Measurements from ENCODE around the gene SMURF2. TPM values are rescaled to one million over a fixed set of nuclear protein-coding genes. Genes with fewer than 3 reads are reported as not detected.

The SMURF2 gene
- total RNA-seq, 6 experiments from 2014 or later = 2.5 to 6.8 (median 4.0) TPM

DNA sequence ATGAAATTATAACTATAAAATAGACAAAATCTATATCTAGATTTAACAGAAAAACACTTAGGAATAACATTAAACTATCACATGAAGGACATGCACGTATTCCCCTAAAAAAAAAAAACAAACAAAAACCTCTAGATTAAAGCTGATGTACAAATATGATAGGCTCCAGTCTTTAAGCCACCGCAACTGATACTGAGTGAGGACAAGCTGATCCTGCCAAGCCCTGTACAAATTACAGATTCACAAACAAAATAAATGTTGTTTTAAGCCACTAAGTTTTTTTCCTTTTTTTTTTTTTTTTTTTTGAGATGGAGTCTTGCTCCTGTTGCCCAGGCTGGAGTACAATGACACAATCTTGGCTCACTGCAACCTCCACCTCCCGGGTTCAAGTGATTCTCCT, 35.3 kb downstream of the SMURF2 start:
- DNase-seq (no peak), ATAC-seq (peak; percentile 34 to 61 (median 50))
- H3K27me3 ChIP-seq = no peaks in the 10 kb centered on the region
- WGBS (ENCODE audit: insufficient coverage, low coverage, low lambda C conversion rate, missing lambda C conversion rate) = 42% methylated on average over 3 of the region's 3 CpGs
- H3K27ac ChIP-seq = no peak overlapping the region
- H3K4me1 ChIP-seq = peaks cover 0 to 5% (median 0%) of the 10 kb centered on the region in 4 donors
- H3K4me3 ChIP-seq = no peak overlapping the region
- intact Hi-C loops (cut with DNase I) = no loop called here
- TF ChIP-seq CTCF (IDR thresholded peaks at IDR 0.05) (no peak), POLR2A (IDR thresholded peaks at IDR 0.05) (no peak)
- H3K36me3 ChIP-seq = no peaks in the 10 kb centered on the region
- no peaks in the 10 kb centered on the region for H3K9me3 ChIP-seq

GRCh38 chr17:64625541-64625940, 36.6 kb downstream of the SMURF2 start:
- no peak for TF ChIP-seq POLR2A (IDR thresholded peaks at IDR 0.05)
- intact Hi-C loops (cut with DNase I) = no loop called here
- no peak for DNase-seq
- Histone ChIP-seq H3K4me1 (peaks cover 0 to 5% (median 0%) of the 10 kb centered on the region in 4 donors), H3K27me3 (no peaks in the 10 kb centered on the region), H3K4me3 (no peak overlapping the region), H3K36me3 (no peaks in the 10 kb centered on the region), H3K9me3 (no peaks in the 10 kb centered on the region), H3K27ac (no peak overlapping the region)
- no peak for ATAC-seq
- WGBS (ENCODE audit: insufficient coverage, low coverage, low lambda C conversion rate, missing lambda C conversion rate) = 82% methylated on average over 4 of the region's 4 CpGs

DNA sequence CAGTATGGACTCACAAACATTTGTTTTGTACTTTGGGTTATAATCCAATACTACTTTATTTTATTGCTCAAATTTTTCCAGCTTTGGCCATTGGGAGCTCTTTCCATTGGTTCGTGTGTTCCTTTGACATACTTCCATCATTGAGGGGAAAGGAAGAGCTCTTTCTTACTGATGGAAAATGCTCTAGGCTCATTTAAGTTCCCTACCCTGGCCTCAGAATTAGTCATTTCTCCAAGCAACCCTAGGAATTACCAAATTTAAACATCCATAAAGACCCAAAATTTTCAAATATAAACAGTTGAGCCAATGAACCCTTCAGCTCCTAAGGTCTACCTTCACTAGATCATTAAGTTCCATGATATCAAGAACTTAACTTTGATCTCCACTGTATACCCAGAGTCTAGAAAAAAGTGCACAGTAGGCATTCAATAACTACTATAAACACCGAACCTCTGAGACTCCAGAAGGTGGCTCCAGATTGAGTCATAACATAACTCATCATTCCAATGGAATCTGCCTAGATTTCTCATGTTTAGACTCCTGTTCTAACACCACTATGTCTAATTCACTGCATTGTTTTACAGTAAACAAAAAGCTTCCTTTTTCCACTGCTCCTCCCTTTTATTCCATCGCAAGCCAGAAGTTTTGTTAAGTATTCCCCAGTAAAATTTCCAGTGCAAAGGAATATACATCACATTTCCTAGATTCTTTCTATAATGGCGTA, 39.0 kb downstream of the SMURF2 start:
- peaks cover 0 to 5% (median 0%) of the 10 kb centered on the region in 4 donors for H3K4me1 ChIP-seq

DNA sequence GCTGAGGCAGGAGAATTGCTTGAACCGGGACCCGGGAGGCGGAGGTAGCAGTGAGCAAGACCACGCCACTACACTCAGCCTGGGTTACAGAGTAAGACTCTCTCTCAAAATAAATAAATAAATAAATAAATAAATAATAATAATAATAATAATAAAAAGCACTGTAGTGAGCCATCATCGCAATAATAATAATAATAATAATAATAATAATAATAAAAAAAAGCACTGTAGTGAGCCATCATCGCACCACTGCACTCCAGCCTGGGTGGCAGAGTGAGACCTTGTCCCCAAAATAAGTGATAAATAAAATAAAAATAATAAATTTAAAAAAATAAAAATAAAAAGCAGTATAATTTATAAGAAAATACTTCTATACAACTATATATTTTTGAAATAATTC, 40.3 kb downstream of the SMURF2 start:
- intact Hi-C loops (cut with DNase I) = no loop called here
- 96% methylated on average over 6 of the region's 6 CpGs for WGBS (ENCODE audit: insufficient coverage, low coverage, low lambda C conversion rate, missing lambda C conversion rate)

More for the DNA sequence above, 39.0 kb downstream of the SMURF2 start:
- Histone ChIP-seq H3K27ac (no peak overlapping the region), H3K4me3 (no peak overlapping the region), H3K36me3 (no peaks in the 10 kb centered on the region), H3K27me3 (no peaks in the 10 kb centered on the region), H3K9me3 (no peaks in the 10 kb centered on the region)
- intact Hi-C loops (cut with DNase I) = no loop called here
- DNase-seq (no peak), ATAC-seq (peak in 1 of 4 donors; percentile 30)
- 84% methylated on average over 4 of the region's 4 CpGs for WGBS (ENCODE audit: insufficient coverage, low coverage, low lambda C conversion rate, missing lambda C conversion rate)
- no peak for TF ChIP-seq CTCF (IDR thresholded peaks at IDR 0.05)
- no peak for TF ChIP-seq POLR2A (IDR thresholded peaks at IDR 0.05)

More for the DNA sequence above, 40.3 kb downstream of the SMURF2 start:
- no peak overlapping the region for H3K27ac ChIP-seq
- DNase-seq = no peak
- TF ChIP-seq POLR2A (IDR thresholded peaks at IDR 0.05) (no peak), CTCF (IDR thresholded peaks at IDR 0.05) (no peak)
- no peak overlapping the region for H3K4me3 ChIP-seq
- no peaks in the 10 kb centered on the region for H3K36me3 ChIP-seq
- H3K27me3 ChIP-seq = no peaks in the 10 kb centered on the region
- no peaks in the 10 kb centered on the region for H3K9me3 ChIP-seq
- H3K4me1 ChIP-seq = no peaks in the 10 kb centered on the region
- no peak for ATAC-seq
